K562 (cell line): ENCODE measurements around the gene MRFAP1. TPM values are rescaled to one million over a fixed set of nuclear protein-coding genes. Genes with fewer than 3 reads are reported as not detected.
A peak's percentile ranks its signal among the peaks of the same experiment; 100 is the strongest.

Experiments used
- ARNT ChIP-seq, 2 experiments: fragments of 450-650 bp; IDR thresholded peaks; 2 replicates each; pipeline ENCODE4 v1.6.1; 2016; ENCODE audit warnings: mild to moderate bottlenecking in 1 of 2
- BRCA1 ChIP-seq, 2 experiments: fragments of 450-650 bp in 1 of 2; sonication (generic) in 1 of 2; formaldehyde crosslinking in 1 of 2; IDR thresholded peaks; 2 replicates each; pipeline versions ENCODE4 v1.5.0 to v1.6.1; 2017 to 2020; ENCODE audit warnings: mild to moderate bottlenecking in 1 of 2, missing genetic modification reagents in 1 of 2
- HIVEP1 ChIP-seq: fragments of 250-450 bp; sonication (Bioruptor Pico); IDR thresholded peaks from 2 replicates; pipeline ENCODE4 v1.4.0; 2020; ENCODE audit warnings: mild to moderate bottlenecking
- MBD1 ChIP-seq: fragments of 250-450 bp; sonication (Bioruptor Pico); IDR thresholded peaks from 2 replicates; pipeline ENCODE4 v1.8.0; 2022; ENCODE audit warnings: inconsistent platforms
- PHF8 ChIP-seq: fragments of 200-600 bp; sonication (generic); IDR thresholded peaks from 2 replicates; pipeline ENCODE4 v1.6.1; 2012; ENCODE audit warnings: mixed run types, mild to moderate bottlenecking, inconsistent platforms, low read length, moderate library complexity, borderline replicate concordance
- PTBP1 ChIP-seq: fragments of 200-400 bp; formaldehyde crosslinking; IDR thresholded peaks from 2 replicates; pipeline ENCODE4 v1.6.1; 2017; ENCODE audit warnings: low read depth, low read length
- REST ChIP-seq, 2 experiments: fragments of 450-650 bp; formaldehyde crosslinking in 1 of 2; IDR thresholded peaks; 2 replicates each; pipeline versions ENCODE4 v1.4.0 to v1.6.1; 2014 to 2020; ENCODE audit warnings: mild to moderate bottlenecking in 2 of 2, borderline replicate concordance in 1 of 2, low read depth in 1 of 2
- RNF2 ChIP-seq: sonication (generic); IDR thresholded peaks from 2 replicates; pipeline ENCODE4 v1.6.1; 2016
- SFPQ ChIP-seq: fragments of 200-400 bp; formaldehyde crosslinking; IDR thresholded peaks from 2 replicates; pipeline ENCODE4 v1.6.1; 2017; ENCODE audit warnings: mild to moderate bottlenecking, low read depth, low read length, moderate library complexity
- TAF1 ChIP-seq: IDR thresholded peaks from 2 replicates; pipeline ENCODE4 v1.6.1; 2011; ENCODE audit warnings: mild to moderate bottlenecking, low read length, moderate library complexity; ENCODE audit not compliant: insufficient read depth, control insufficient read depth, severe bottlenecking; ENCODE audit errors: extremely low read depth
- TEAD2 ChIP-seq: fragments of 450-650 bp; IDR thresholded peaks from 2 replicates; pipeline ENCODE4 v1.6.1; 2016; ENCODE audit warnings: missing genetic modification characterization, control low read depth, missing compliant biosample characterization
- ZNF124 ChIP-seq: sonication (generic); formaldehyde crosslinking; IDR thresholded peaks from 2 replicates; pipeline ENCODE4 v1.8.1; 2022; ENCODE audit warnings: missing genetic modification reagents
- ZNF586 ChIP-seq: fragments of 450-650 bp; formaldehyde crosslinking; conservative IDR thresholded peaks from 2 replicates; pipeline ENCODE4 v1.4.0; 2020; ENCODE audit warnings: mild to moderate bottlenecking, moderate library complexity
- polyA plus RNA-seq, 8 experiments: library from polyadenylated mRNA; depleted of rRNA in 4 of 8; stranded (reverse) in 5 of 8; unstranded in 3 of 8; fragments of >200 nt; fragmentation: Nextera tagmentation in 2 of 8; fragmentation: Illumina TruSeq in 1 of 8; extraction: Ambion mirVana in 2 of 8; extraction: Trizol in 1 of 8; gene quantifications; 2 replicates each; pipeline versions ENCODE4 v1.2.1 to v1.2.3, GENCODE V29; 2011 to 2014; ENCODE audit warnings: inconsistent platforms in 1 of 8, missing spikeins in 1 of 8
- total RNA-seq, 7 experiments: library from RNA; depleted of rRNA in 6 of 7; stranded (reverse); fragments of >200 nt in 6 of 7; fragmentation: Illumina TruSeq in 2 of 7; extraction: Trizol in 2 of 7; gene quantifications; 2 replicates each; pipeline versions ENCODE4 v1.2.1 to v1.2.3, GENCODE V29; 2011 to 2021; ENCODE audit warnings: low replicate concordance in 1 of 7

MRFAP1 gene
- total and polyA plus RNA-seq, 9 of the 15 experiments (the other 6 are each of a cell fraction or from before 2014, with no cell fraction given), result 46.0 to 270 (median 151) TPM

- peak; percentile 34 for TF ChIP-seq TAF1
- no peak for TF ChIP-seq PHF8
- TF ChIP-seq REST (IDR thresholded peaks at IDR 0.05; ENCODE audit: borderline replicate concordance), result peak; percentile 53
- no peak for TF ChIP-seq REST (CRISPR knock-in tag; IDR thresholded peaks at IDR 0.05; ENCODE audit: low read depth)
- TF ChIP-seq ZNF586 (CRISPR knock-in tag), result no peak
- TF ChIP-seq BRCA1 (IDR thresholded peaks at IDR 0.05), result no peak
- no peak for TF ChIP-seq BRCA1 (CRISPR knock-in tag; IDR thresholded peaks at IDR 0.05)
- TF ChIP-seq TEAD2 (tag), result no peak
- no peak for TF ChIP-seq PTBP1
- no peak for TF ChIP-seq SFPQ
- TF ChIP-seq ARNT (IDR thresholded peaks at IDR 0.05), result peak in 1 of 2 experiments; percentile 75; a peak in 2 of 4 replicates
- no peak for TF ChIP-seq HIVEP1 (CRISPR knock-in tag)
- no peak for TF ChIP-seq MBD1
- no peak for TF ChIP-seq RNF2
- TF ChIP-seq ZNF124 (CRISPR knock-in tag), result no peak
Measured at GRCh38 chr4:6674500-6675149, 34.1 kb downstream of the MRFAP1 start (continued).
